Caco-2 (cell line): Measurements from ENCODE around the gene PTPN14. TPM values are rescaled to one million over a fixed set of nuclear protein-coding genes. Genes with fewer than 3 reads are reported as not detected.

Source experiments
- BruUV-seq: library from RNA; stranded (reverse); fragments of 400-500 nt; replicated peaks from 2 replicates; lab custom pipeline; 2021; lab: Mats Ljungman, UMichigan
- CTCF ChIA-PET: fragments of 300-600 bp; sonication (Branson Sonifier 250); formaldehyde crosslinking; loops from one replicate; lab custom pipeline; 2022; ENCODE audit warnings: antibody characterized with exemption; lab: Charles Lee
- POLR2A ChIA-PET: fragments of 300-600 bp; sonication (Branson Sonifier 250); formaldehyde crosslinking; loops from one replicate; lab custom pipeline; 2022; ENCODE audit warnings: antibody characterized with exemption; lab: Charles Lee
- DNase-seq, 2 experiments: peaks; one replicate each; pipeline versions ENCODE4 v3.0.0 to v3.0.0-alpha.2; 2020 to 2022
- H3K27me3 ChIP-seq: replicated peaks from 2 replicates; pipeline ENCODE4 v1.6.0; 2011; ENCODE audit warnings: low read length; ENCODE audit not compliant: control insufficient read depth, insufficient read depth
- H3K36me3 ChIP-seq: 2 replicates; pipeline ENCODE4 v1.5.1; 2011; ENCODE audit warnings: low read length; ENCODE audit not compliant: control insufficient read depth, insufficient read depth
- H3K4me1 ChIP-seq: fragments of 250-450 bp; sonication (Bioruptor Pico); 2 replicates; pipeline ENCODE4 v1.5.1; 2020; ENCODE audit warnings: mild to moderate bottlenecking
- H3K4me3 ChIP-seq: 2 replicates; pipeline ENCODE4 v1.5.1; 2011; ENCODE audit warnings: low read depth, mild to moderate bottlenecking, control low read depth, low read length
- H3K9me3 ChIP-seq: fragments of 250-450 bp; sonication (Bioruptor Pico); 2 replicates; pipeline ENCODE4 v1.5.1; 2020; ENCODE audit warnings: mild to moderate bottlenecking, moderate library complexity
- H3K27ac Mint-ChIP-seq: one replicate; pipeline ENCODE4 v1.8.0; 2022; ENCODE audit warnings: mixed read lengths; ENCODE audit not compliant: unreplicated experiment
- H3K27me3 Mint-ChIP-seq: one replicate; pipeline ENCODE4 v1.8.0; 2022; ENCODE audit warnings: mixed read lengths; ENCODE audit not compliant: insufficient read depth, unreplicated experiment
- H3K36me3 Mint-ChIP-seq: one replicate; pipeline ENCODE4 v1.8.0; 2022; ENCODE audit warnings: mild to moderate bottlenecking, mixed read lengths; ENCODE audit not compliant: insufficient read depth, unreplicated experiment
- H3K4me1 Mint-ChIP-seq: one replicate; pipeline ENCODE4 v1.8.0; 2022; ENCODE audit warnings: low read depth, mixed read lengths; ENCODE audit not compliant: unreplicated experiment
- H3K4me3 Mint-ChIP-seq: one replicate; pipeline ENCODE4 v1.8.0; 2022; ENCODE audit warnings: mild to moderate bottlenecking, moderate library complexity, mixed read lengths; ENCODE audit not compliant: unreplicated experiment
- H3K9me3 Mint-ChIP-seq: one replicate; pipeline ENCODE4 v1.8.0; 2022; ENCODE audit warnings: mixed read lengths; ENCODE audit not compliant: unreplicated experiment
- intact Hi-C: fragments of 100-400 bp; cut with micrococcal nuclease; formaldehyde crosslinking; loops from one replicate; pipeline ENCODE4 v1.10.0; 2022; ENCODE audit not compliant: unreplicated experiment
- total RNA-seq: library from RNA; stranded (reverse); gene quantifications from 2 replicates; pipeline ENCODE4 v1.2.3, GENCODE V29; 2022
- TF ChIP-seq, protein P1 (sequence below), 2 experiments: fragments of 200-600 bp in 1 of 2; IDR thresholded peaks; 1 replicate in 1 of 2; 2 replicates in 1 of 2; pipeline versions ENCODE4 v1.5.1 to v1.8.0; 2011 to 2022; ENCODE audit warnings: antibody characterized with exemption in 1 of 2, control low read depth in 1 of 2, inconsistent platforms in 1 of 2, low read depth in 1 of 2, low read length in 1 of 2, mild to moderate bottlenecking in 1 of 2, moderate library complexity in 1 of 2; ENCODE audit not compliant: insufficient read depth in 1 of 2, severe bottlenecking in 1 of 2, unreplicated experiment in 1 of 2

The PTPN14 gene
- total RNA-seq, 1 experiment from 2014 or later = 103 TPM

DNA sequence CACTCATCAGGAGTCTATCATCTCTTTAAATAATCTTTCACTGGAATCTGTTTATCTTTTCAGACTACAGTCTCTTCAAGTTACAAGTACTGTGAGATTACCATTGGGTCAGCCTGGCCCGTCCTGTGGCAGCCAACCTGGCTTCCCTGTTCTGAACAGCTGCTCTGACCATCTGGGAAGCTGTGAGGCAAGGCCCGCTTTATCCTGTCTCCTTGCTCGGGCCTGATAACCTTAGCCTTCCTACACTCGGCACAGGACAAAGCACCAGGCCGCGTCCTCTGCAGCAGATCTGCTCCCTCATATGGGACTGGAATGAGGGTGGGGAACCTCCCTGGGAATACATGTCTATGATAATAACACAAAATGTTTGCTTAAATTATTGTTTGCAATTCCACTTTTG lies 113.3 kb downstream of the PTPN14 start:
- Mint-ChIP-seq H3K4me1 (peaks cover 58% of the 10 kb centered on the region), H3K9me3 (no peaks in the 10 kb centered on the region), H3K27me3 (no peaks in the 10 kb centered on the region), H3K36me3 (peaks cover 53% of the 10 kb centered on the region), H3K27ac (peak overlapping the region; percentile 63), H3K4me3 (no peak overlapping the region)
- no peak for DNase-seq
- H3K4me3 ChIP-seq = no peak overlapping the region
- no peaks in the 10 kb centered on the region; the same call in 1 of the 2 replicates for H3K36me3 ChIP-seq
- ChIA-PET POLR2A (no interaction called here), CTCF (no interaction called here)
- TF ChIP-seq, protein P1, sequence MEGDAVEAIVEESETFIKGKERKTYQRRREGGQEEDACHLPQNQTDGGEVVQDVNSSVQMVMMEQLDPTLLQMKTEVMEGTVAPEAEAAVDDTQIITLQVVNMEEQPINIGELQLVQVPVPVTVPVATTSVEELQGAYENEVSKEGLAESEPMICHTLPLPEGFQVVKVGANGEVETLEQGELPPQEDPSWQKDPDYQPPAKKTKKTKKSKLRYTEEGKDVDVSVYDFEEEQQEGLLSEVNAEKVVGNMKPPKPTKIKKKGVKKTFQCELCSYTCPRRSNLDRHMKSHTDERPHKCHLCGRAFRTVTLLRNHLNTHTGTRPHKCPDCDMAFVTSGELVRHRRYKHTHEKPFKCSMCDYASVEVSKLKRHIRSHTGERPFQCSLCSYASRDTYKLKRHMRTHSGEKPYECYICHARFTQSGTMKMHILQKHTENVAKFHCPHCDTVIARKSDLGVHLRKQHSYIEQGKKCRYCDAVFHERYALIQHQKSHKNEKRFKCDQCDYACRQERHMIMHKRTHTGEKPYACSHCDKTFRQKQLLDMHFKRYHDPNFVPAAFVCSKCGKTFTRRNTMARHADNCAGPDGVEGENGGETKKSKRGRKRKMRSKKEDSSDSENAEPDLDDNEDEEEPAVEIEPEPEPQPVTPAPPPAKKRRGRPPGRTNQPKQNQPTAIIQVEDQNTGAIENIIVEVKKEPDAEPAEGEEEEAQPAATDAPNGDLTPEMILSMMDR (IDR thresholded peaks at IDR 0.05; ENCODE audit: insufficient read depth in 1 of 2, low read depth in 1 of 2, low read length in 1 of 2, severe bottlenecking in 1 of 2, unreplicated experiment in 1 of 2) = no peak
- peaks cover 51% of the 10 kb centered on the region for H3K4me1 ChIP-seq
- no peaks in the 10 kb centered on the region for H3K9me3 ChIP-seq
- no TSS peak for BruUV-seq
- no peaks in the 10 kb centered on the region for H3K27me3 ChIP-seq
- intact Hi-C loops = no loop called here

GRCh38 chr1:214435867-214436266 lies 115.5 kb downstream of the PTPN14 start:
- H3K4me3 Mint-ChIP-seq = no peak overlapping the region
- intact Hi-C loops = no loop called here
- BruUV-seq = no TSS peak
- ChIA-PET POLR2A (no interaction called here), CTCF (no interaction called here)
- H3K27ac Mint-ChIP-seq = no peak overlapping the region
- H3K4me3 ChIP-seq = no peak overlapping the region
- TF ChIP-seq, protein P1 (IDR thresholded peaks at IDR 0.05; ENCODE audit: insufficient read depth in 1 of 2, low read depth in 1 of 2, low read length in 1 of 2, severe bottlenecking in 1 of 2, unreplicated experiment in 1 of 2) = no peak
- no peaks in the 10 kb centered on the region for H3K27me3 Mint-ChIP-seq
- peaks cover 53% of the 10 kb centered on the region for H3K36me3 Mint-ChIP-seq
- peaks cover 33% of the 10 kb centered on the region for H3K4me1 ChIP-seq
- no peaks in the 10 kb centered on the region for H3K9me3 ChIP-seq
- H3K4me1 Mint-ChIP-seq = peaks cover 50% of the 10 kb centered on the region
- H3K36me3 ChIP-seq = no peaks in the 10 kb centered on the region; the same call in 1 of the 2 replicates
- DNase-seq = no peak
- no peaks in the 10 kb centered on the region for H3K27me3 ChIP-seq
- H3K9me3 Mint-ChIP-seq = no peaks in the 10 kb centered on the region

DNA sequence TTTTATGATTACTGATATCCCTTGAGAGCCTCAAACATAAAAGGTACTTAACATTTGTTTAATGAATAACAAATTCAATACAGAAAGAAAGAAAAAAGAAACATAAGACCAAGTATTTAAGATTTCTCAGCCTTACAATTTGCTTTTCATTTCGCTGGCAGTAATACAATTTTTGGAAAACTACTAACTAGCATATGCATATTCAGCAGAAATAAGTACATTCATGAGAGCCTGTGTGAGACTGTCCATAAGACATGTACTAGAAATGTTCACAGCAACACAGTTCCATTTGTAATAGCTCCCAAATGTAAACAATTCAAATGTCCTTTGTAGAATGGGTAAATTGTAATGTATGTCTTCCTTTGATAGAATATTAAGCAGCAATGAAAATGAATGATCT lies 119.2 kb downstream of the PTPN14 start:
- H3K4me3 Mint-ChIP-seq = no peak overlapping the region
- Histone ChIP-seq H3K36me3 (no peaks in the 10 kb centered on the region), H3K4me3 (no peak overlapping the region), H3K27me3 (no peaks in the 10 kb centered on the region), H3K9me3 (no peaks in the 10 kb centered on the region), H3K4me1 (peaks cover 10% of the 10 kb centered on the region; the same call in 1 of the 2 replicates)
- no peaks in the 10 kb centered on the region for H3K9me3 Mint-ChIP-seq
- H3K36me3 Mint-ChIP-seq = peaks cover 65% of the 10 kb centered on the region
- intact Hi-C loops = no loop called here
- no peak for DNase-seq
- H3K4me1 Mint-ChIP-seq = peaks cover 39% of the 10 kb centered on the region
- no TSS peak for BruUV-seq
- H3K27ac Mint-ChIP-seq = no peak overlapping the region
- ChIA-PET POLR2A (no interaction called here), CTCF (no interaction called here)
- no peaks in the 10 kb centered on the region for H3K27me3 Mint-ChIP-seq
- TF ChIP-seq, protein P1 (IDR thresholded peaks at IDR 0.05; ENCODE audit: insufficient read depth in 1 of 2, low read depth in 1 of 2, low read length in 1 of 2, severe bottlenecking in 1 of 2, unreplicated experiment in 1 of 2) = no peak
